ENCODE results near the gene GNB1. TPM values are rescaled to one million over a fixed set of nuclear protein-coding genes. Genes with fewer than 3 reads are reported as not detected.
A peak's percentile ranks its signal among the peaks of the same experiment; 100 is the strongest.

Gene GNB1
- total and polyA plus RNA-seq, 9 of the 15 experiments (the other 6 are each of a cell fraction or from before 2014, with no cell fraction given): 34.3 to 388 (median 114) TPM

GRCh38 chr1:1892079-1892762 is 1.3 kb upstream of the GNB1 start (continued):
- TF ChIP-seq E2F6 (IDR thresholded peaks at IDR 0.05; ENCODE audit: borderline replicate concordance in 1 of 2, extremely low read depth in 1 of 2, insufficient read depth in 1 of 2, insufficient read length in 1 of 2, low read depth in 1 of 2, low read length in 1 of 2, poor library complexity in 1 of 2, severe bottlenecking in 1 of 2) (peak in 1 of 2 experiments; percentile 5), KDM5B (IDR thresholded peaks at IDR 0.05; ENCODE audit: insufficient replicate concordance, low read depth, low read length) (peak; percentile 49), JUND (IDR thresholded peaks at IDR 0.05; ENCODE audit: borderline replicate concordance, low read depth, low read length) (no peak), JUND (tag; IDR thresholded peaks at IDR 0.05; ENCODE audit: borderline replicate concordance, low read depth, low read length) (no peak), TSHZ1 (CRISPR knock-in tag; IDR thresholded peaks at IDR 0.05) (no peak), HDGF (IDR thresholded peaks at IDR 0.05) (0 out of 2 replicates have a peak, but pooled peaks have one; percentile 33), E2F4 (CRISPR knock-in tag; IDR thresholded peaks at IDR 0.05; ENCODE audit: low read depth) (0 out of 2 replicates have a peak, but pooled peaks have one; percentile 46), HMBOX1 (IDR thresholded peaks at IDR 0.05) (no peak), ZNF707 (CRISPR knock-in tag; conservative IDR thresholded peaks at IDR 0.05) (0 out of 2 replicates have a peak, but pooled peaks have one; percentile 34), LARP7 (IDR thresholded peaks at IDR 0.05) (peak; percentile 35; the same call in 1 of the 2 replicates), USF1 (CRISPR knock-in tag; IDR thresholded peaks at IDR 0.05) (0 out of 2 replicates have a peak, but pooled peaks have one; percentile 14), AFF4 (CRISPR knock-in tag; IDR thresholded peaks at IDR 0.05) (no peak), PHF20 (IDR thresholded peaks at IDR 0.05; ENCODE audit: partially characterized antibody) (no peak), ZNF134 (CRISPR knock-in tag; conservative IDR thresholded peaks at IDR 0.05) (no peak), HEY1 (CRISPR knock-in tag; IDR thresholded peaks at IDR 0.05; ENCODE audit: borderline replicate concordance) (no peak)
